H54 (cell line): Measurements from ENCODE around the gene GPBAR1.
"Not testable (repeated sequence)": the region's sequence is repeated elsewhere in the genome, so short reads cannot be mapped to it uniquely, and the experiment has no call there.

ENCODE experiments used
- DNase-seq: peaks from one replicate; pipeline ENCODE4 v3.0.0; 2011; ENCODE audit warnings: low spot score, mixed read lengths; ENCODE audit not compliant: insufficient read length
- FAIRE-seq: peaks from 3 replicates; lab custom pipeline; 2011; peaks lifted over from hg19 to GRCh38; lab: Jason Lieb, UNC
- POLR2A ChIP-seq: IDR thresholded peaks from 2 replicates; pipeline ENCODE4 v1.6.1; 2011; ENCODE audit warnings: low read depth, mild to moderate bottlenecking, low read length

The GPBAR1 gene

GRCh38 chr2:218269900-218270720, 9.3 kb downstream of the GPBAR1 start, which contains the start of the genes AAMP and PNKD:
Gene AAMP (minus strand): TSS chr2:218270137. CDS start chr2:218270086, 51 bp downstream.
Gene PNKD (plus strand): TSS chr2:218270519. CDS start chr2:218270536, 17 bp downstream.
- DNase-seq, result peak; percentile 96
- FAIRE-seq, result peak; percentile 48
- TF ChIP-seq POLR2A, result peak; percentile 75

- FAIRE-seq (no peak), DNase-seq (peak; percentile 33)
- no peak for TF ChIP-seq POLR2A
Measured at GRCh38 chr2:218270721-218271486, 10.1 kb downstream of the GPBAR1 start.

GRCh38 chr2:218271487-218271797, 10.6 kb downstream of the GPBAR1 start:
- no peak for DNase-seq
- no peak for FAIRE-seq
- no peak for TF ChIP-seq POLR2A

GRCh38 chr2:218271865-218272530, 11.2 kb downstream of the GPBAR1 start:
- no peak for FAIRE-seq
- DNase-seq, result no peak
- TF ChIP-seq POLR2A, result no peak

- no peak for TF ChIP-seq POLR2A
- DNase-seq (peak; percentile 86), FAIRE-seq (peak; percentile 50)
Measured at GRCh38 chr2:218272531-218273212, 11.9 kb downstream of the GPBAR1 start.

- not testable (repeated sequence) for FAIRE-seq, DNase-seq
Measured at GRCh38 chr2:218273214-218273907, 12.5 kb downstream of the GPBAR1 start.

GRCh38 chr2:218273908-218274249, 13.1 kb downstream of the GPBAR1 start:
- FAIRE-seq, result no peak
- no peak for TF ChIP-seq POLR2A
- no peak for DNase-seq

GRCh38 chr2:218274586-218274985, 13.8 kb downstream of the GPBAR1 start:
- FAIRE-seq (no peak), DNase-seq (no peak)
- TF ChIP-seq POLR2A, result no peak

GRCh38 chr2:218275371-218276072, 14.7 kb downstream of the GPBAR1 start:
- FAIRE-seq (no peak), DNase-seq (no peak)
- TF ChIP-seq POLR2A, result no peak

GRCh38 chr2:218276986-218277755, 16.4 kb downstream of the GPBAR1 start:
- no peak for DNase-seq
- FAIRE-seq, result no peak
- TF ChIP-seq POLR2A, result no peak

GRCh38 chr2:218277921-218278320, 17.1 kb downstream of the GPBAR1 start:
- DNase-seq (no peak), FAIRE-seq (no peak)
- no peak for TF ChIP-seq POLR2A
